Adrenal gland (tissue), 5 donors: ENCODE results near the gene GALNT9.

ENCODE experiments used
- POLR2A ChIP-seq, 2 donors: fragments of 450-650 bp; IDR thresholded peaks; one replicate each; pipeline ENCODE4 v1.6.1; 2017; ENCODE audit warnings: antibody characterized with exemption in 2 of 2, mild to moderate bottlenecking in 2 of 2, moderate library complexity in 1 of 2
- TF ChIP-seq, protein P1 (sequence below), 6 experiments: fragments of 450-650 bp in 4 of 6; fragments of 200-600 bp in 2 of 6; sonication (generic) in 1 of 6; IDR thresholded peaks; 1 replicate in 5 of 6; 2 replicates in 1 of 6; pipeline versions ENCODE4 v1.5.1 to v1.8.0; 2016 to 2021; ENCODE audit warnings: antibody characterized with exemption in 6 of 6, mild to moderate bottlenecking in 2 of 6, moderate library complexity in 1 of 6
- donor health status: DM: no; HTN: no; CAD: no.

DNA sequence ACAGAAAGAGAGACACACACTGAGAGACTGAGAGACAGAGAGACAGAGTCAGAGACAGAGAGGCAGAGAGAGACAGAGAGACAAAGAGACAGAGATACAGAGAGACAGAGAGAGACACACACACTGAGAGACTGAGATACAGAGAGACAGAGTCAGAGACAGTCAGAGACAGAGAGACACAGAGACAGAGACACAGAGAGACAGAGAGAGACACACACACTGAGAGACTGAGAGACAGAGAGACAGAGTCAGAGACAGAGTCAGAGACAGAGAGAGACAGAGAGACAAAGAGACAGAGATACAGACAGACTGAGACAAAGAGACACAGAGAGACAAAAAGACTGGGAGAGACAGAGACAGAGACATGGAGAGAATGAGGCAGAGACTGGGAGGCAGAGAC is 90.0 kb downstream of the GALNT9 start:
- TF ChIP-seq, protein P1, sequence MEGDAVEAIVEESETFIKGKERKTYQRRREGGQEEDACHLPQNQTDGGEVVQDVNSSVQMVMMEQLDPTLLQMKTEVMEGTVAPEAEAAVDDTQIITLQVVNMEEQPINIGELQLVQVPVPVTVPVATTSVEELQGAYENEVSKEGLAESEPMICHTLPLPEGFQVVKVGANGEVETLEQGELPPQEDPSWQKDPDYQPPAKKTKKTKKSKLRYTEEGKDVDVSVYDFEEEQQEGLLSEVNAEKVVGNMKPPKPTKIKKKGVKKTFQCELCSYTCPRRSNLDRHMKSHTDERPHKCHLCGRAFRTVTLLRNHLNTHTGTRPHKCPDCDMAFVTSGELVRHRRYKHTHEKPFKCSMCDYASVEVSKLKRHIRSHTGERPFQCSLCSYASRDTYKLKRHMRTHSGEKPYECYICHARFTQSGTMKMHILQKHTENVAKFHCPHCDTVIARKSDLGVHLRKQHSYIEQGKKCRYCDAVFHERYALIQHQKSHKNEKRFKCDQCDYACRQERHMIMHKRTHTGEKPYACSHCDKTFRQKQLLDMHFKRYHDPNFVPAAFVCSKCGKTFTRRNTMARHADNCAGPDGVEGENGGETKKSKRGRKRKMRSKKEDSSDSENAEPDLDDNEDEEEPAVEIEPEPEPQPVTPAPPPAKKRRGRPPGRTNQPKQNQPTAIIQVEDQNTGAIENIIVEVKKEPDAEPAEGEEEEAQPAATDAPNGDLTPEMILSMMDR (IDR thresholded peaks at IDR 0.05) = no peak
- no peak for TF ChIP-seq POLR2A (IDR thresholded peaks at IDR 0.05)
